SK-N-SH (cell line): ENCODE data around the gene MMP28. TPM values are rescaled to one million over a fixed set of nuclear protein-coding genes. Genes with fewer than 3 reads are reported as not detected.

Experiments used
- CTCF ChIA-PET: fragments of 300-600, 350-600 bp; formaldehyde crosslinking; extraction: SDS; loops from one replicate; lab custom pipeline; 2021; lab: Yijun Ruan, JAX
- POLR2A ChIA-PET: fragments of 350-600 bp; sonication (Branson Sonifier 250); formaldehyde crosslinking; extraction: SDS; loops from one replicate; lab custom pipeline; 2020; ENCODE audit warnings: antibody characterized with exemption, inconsistent platforms; lab: Yijun Ruan, JAX
- DNase-seq: peaks from one replicate; pipeline ENCODE4 v3.0.0; 2012
- H2AFZ ChIP-seq: fragments of 200-600 bp; sonication (generic); 2 replicates; pipeline ENCODE4 v1.8.1; 2016; ENCODE audit warnings: antibody characterized with exemption, mild to moderate bottlenecking, low read depth
- H3F3A ChIP-seq: fragments of 200-600 bp; sonication (generic); replicated peaks from 2 replicates; pipeline ENCODE3; 2016; ENCODE audit warnings: antibody characterized with exemption, mild to moderate bottlenecking; ENCODE audit not compliant: insufficient read depth
- H3K27ac ChIP-seq, 2 experiments: fragments of 200-500 bp in 1 of 2; fragments of 200-600 bp in 1 of 2; sonication (Bioruptor generic) in 1 of 2; sonication (generic), shearing (Covaris generic) in 1 of 2; 2 replicates each; pipeline versions ENCODE4 v1.5.1 to v1.6.1; 2014 to 2016; ENCODE audit warnings: low read depth in 2 of 2, inconsistent platforms in 1 of 2, low read length in 1 of 2, mild to moderate bottlenecking in 1 of 2, mixed read lengths in 1 of 2
- H3K27me3 ChIP-seq: fragments of 200-600 bp; sonication (generic), shearing (Covaris generic); 2 replicates; pipeline ENCODE4 v1.6.1; 2016; ENCODE audit warnings: mixed run types; ENCODE audit not compliant: insufficient read depth
- H3K36me3 ChIP-seq, 2 experiments: fragments of 200-500 bp in 1 of 2; fragments of 200-600 bp in 1 of 2; sonication (Bioruptor generic) in 1 of 2; sonication (generic) in 1 of 2; replicated peaks in 1 of 2; 2 replicates each; pipeline versions ENCODE3 to v1.5.1; 2014 to 2016; ENCODE audit warnings: low read length in 1 of 2, mild to moderate bottlenecking in 1 of 2; ENCODE audit not compliant: insufficient read depth in 2 of 2, control insufficient read depth in 1 of 2
- H3K4me1 ChIP-seq, 2 experiments: fragments of 200-500 bp in 1 of 2; fragments of 200-600 bp in 1 of 2; sonication (Bioruptor generic) in 1 of 2; sonication (generic), shearing (Covaris generic) in 1 of 2; 2 replicates each; pipeline versions ENCODE4 v1.5.1 to v1.6.1; 2014 to 2016; ENCODE audit warnings: low read depth in 1 of 2, low read length in 1 of 2, mixed run types in 1 of 2; ENCODE audit not compliant: insufficient read depth in 2 of 2, control insufficient read depth in 1 of 2
- H3K4me2 ChIP-seq: fragments of 200-600 bp; sonication (generic), shearing (Covaris generic); 2 replicates; pipeline ENCODE4 v1.6.1; 2017; ENCODE audit warnings: mixed run types
- H3K4me3 ChIP-seq, 2 experiments: fragments of 200-500 bp in 1 of 2; fragments of 200-600 bp in 1 of 2; sonication (Bioruptor generic) in 1 of 2; sonication (generic), shearing (Covaris generic) in 1 of 2; 2 replicates each; pipeline versions ENCODE4 v1.5.1 to v1.8.1; 2014 to 2016; ENCODE audit warnings: low read depth in 2 of 2, inconsistent platforms in 1 of 2, low read length in 1 of 2, mild to moderate bottlenecking in 1 of 2, mixed read lengths in 1 of 2, moderate library complexity in 1 of 2
- H3K79me2 ChIP-seq: fragments of 200-600 bp; sonication (generic); 2 replicates; pipeline ENCODE4 v1.8.1; 2017; ENCODE audit warnings: mild to moderate bottlenecking; ENCODE audit not compliant: insufficient read depth
- H3K9ac ChIP-seq: fragments of 200-600 bp; sonication (generic); 2 replicates; pipeline ENCODE4 v1.6.1; 2017; ENCODE audit warnings: mixed run types
- H3K9me2 ChIP-seq: fragments of 200-600 bp; sonication (generic); 2 replicates; pipeline ENCODE4 v1.6.1; 2017; ENCODE audit warnings: mixed run types
- H3K9me3 ChIP-seq: fragments of 200-600 bp; sonication (generic); 2 replicates; pipeline ENCODE4 v1.6.1; 2017; ENCODE audit warnings: mixed run types, mild to moderate bottlenecking, moderate library complexity
- H4K20me1 ChIP-seq: fragments of 200-600 bp; sonication (generic); 2 replicates; pipeline ENCODE4 v1.6.1; 2017; ENCODE audit warnings: mild to moderate bottlenecking, mixed run types; ENCODE audit not compliant: insufficient read depth
- ELF1 ChIP-seq: IDR thresholded peaks from 2 replicates; pipeline ENCODE4 v1.4.0; 2012
- GABPA ChIP-seq: IDR thresholded peaks from 2 replicates; pipeline ENCODE4 v1.4.0; 2012; ENCODE audit warnings: low read depth, mild to moderate bottlenecking
- RAD21 ChIP-seq: IDR thresholded peaks from 2 replicates; pipeline ENCODE4 v1.6.1; 2012; ENCODE audit warnings: mild to moderate bottlenecking, low read length
- RFX5 ChIP-seq: IDR thresholded peaks from 2 replicates; pipeline ENCODE4 v1.6.1; 2012; ENCODE audit warnings: mild to moderate bottlenecking, improper control_type of control experiment, low read length
- TCF12 ChIP-seq: IDR thresholded peaks from 2 replicates; pipeline ENCODE4 v1.4.0; 2012
- WGBS: methylation state at CpG from one replicate; pipeline ENCODE4 v1.1.6; 2017; ENCODE audit warnings: low lambda C conversion rate; 5-methylcytosine and 5-hydroxymethylcytosine counted together
- polyA plus RNA-seq, 3 experiments: library from polyadenylated mRNA; depleted of rRNA; stranded (reverse); fragments of >200 nt; gene quantifications; 2 replicates each; pipeline ENCODE4 v1.2.3, GENCODE V29; 2012
- TF ChIP-seq, protein P1 (sequence below): IDR thresholded peaks from 2 replicates; pipeline ENCODE4; 2012
- TF ChIP-seq, protein P2 (sequence below): IDR thresholded peaks from 2 replicates; pipeline ENCODE4 v1.4.0; 2012; ENCODE audit warnings: low read depth
- TF ChIP-seq, protein P3 (sequence below): fragments of 200-600 bp; sonication (generic); IDR thresholded peaks from 2 replicates; pipeline ENCODE4 v1.6.1; 2017; ENCODE audit warnings: antibody characterized with exemption, mild to moderate bottlenecking, moderate library complexity
- TF ChIP-seq, protein P4 (sequence below): fragments of 150-350 bp; IDR thresholded peaks from 2 replicates; pipeline ENCODE4 v1.6.1; 2017; ENCODE audit warnings: antibody characterized with exemption, low read length, low read depth, borderline replicate concordance

The MMP28 gene
- polyA plus RNA-seq, 1 of the 3 experiments (the other 2 are of a cell fraction): 0.33 TPM

DNA sequence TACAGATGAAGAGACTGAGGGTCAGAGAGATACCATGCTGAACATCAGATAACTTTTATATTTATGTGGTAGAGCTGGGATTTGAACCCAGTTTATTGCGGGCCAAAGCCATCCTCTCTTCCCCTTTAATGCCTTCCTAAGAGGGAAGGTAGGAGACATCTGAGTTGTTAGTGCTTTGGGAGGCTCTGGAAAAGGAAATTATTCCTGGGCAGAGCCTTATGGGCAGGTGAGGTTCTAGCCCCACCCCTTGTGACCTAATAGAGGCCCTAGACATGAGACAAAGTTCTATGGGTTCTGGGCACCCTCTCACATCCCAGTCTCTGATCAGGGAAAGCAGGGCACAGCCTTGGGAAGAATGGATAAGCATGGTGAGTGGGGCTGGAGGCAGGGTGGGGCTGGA lies 34.9 kb downstream of the MMP28 start, which contains the start of gene C17orf50:
Gene C17orf50 (plus strand): TSS at position 301 of the 400 bp plus-strand sequence. CDS start 55 bp downstream, at position 356.
- no peak within 1 kb of the TSS for H3K9ac ChIP-seq
- no peaks in the 10 kb centered on the region for H3K9me3 ChIP-seq
- no peak within 1 kb of the TSS for H2AFZ ChIP-seq
- H3K4me3 ChIP-seq: no peak within 1 kb of the TSS
- H3K4me2 ChIP-seq: no peak within 1 kb of the TSS
- no peak within 1 kb of the TSS for H3K27ac ChIP-seq
- TF ChIP-seq GABPA: no peak
- TF ChIP-seq TCF12: no peak
- TF ChIP-seq ELF1: no peak
- no peak for TF ChIP-seq RAD21
- TF ChIP-seq, protein P1, sequence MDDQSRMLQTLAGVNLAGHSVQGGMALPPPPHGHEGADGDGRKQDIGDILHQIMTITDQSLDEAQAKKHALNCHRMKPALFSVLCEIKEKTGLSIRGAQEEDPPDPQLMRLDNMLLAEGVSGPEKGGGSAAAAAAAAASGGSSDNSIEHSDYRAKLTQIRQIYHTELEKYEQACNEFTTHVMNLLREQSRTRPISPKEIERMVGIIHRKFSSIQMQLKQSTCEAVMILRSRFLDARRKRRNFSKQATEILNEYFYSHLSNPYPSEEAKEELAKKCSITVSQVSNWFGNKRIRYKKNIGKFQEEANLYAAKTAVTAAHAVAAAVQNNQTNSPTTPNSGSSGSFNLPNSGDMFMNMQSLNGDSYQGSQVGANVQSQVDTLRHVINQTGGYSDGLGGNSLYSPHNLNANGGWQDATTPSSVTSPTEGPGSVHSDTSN: no peak
- ChIA-PET CTCF (interaction anchor here (1.5 to 31.2 kb wide), 5 partner anchors 9 to 149 kb away, joined by 3 to 809 read pairs (median 8); partner anchors contain the start of genes GAS2L2 and TAF15), POLR2A (interaction anchor here (1.2 kb wide), 1 partner anchor 40 kb away, joined by 3 read pairs; no protein-coding TSS in a partner anchor)
- no peaks in the 10 kb centered on the region for H3K27me3 ChIP-seq
- no peaks in the 10 kb centered on the region for H3F3A ChIP-seq
- no peaks in the 10 kb centered on the region for H4K20me1 ChIP-seq
- WGBS: 71% methylated on average over 1 of the region's 1 CpG
- no peaks in the 10 kb centered on the region for H3K36me3 ChIP-seq
- no peaks in the 10 kb centered on the region for H3K79me2 ChIP-seq
- DNase-seq: no peak
- H3K4me1 ChIP-seq: peaks cover 0 to 12% of the 10 kb centered on the region in 2 experiments; a peak in 1 of 4 replicates
- no peaks in the 10 kb centered on the region for H3K9me2 ChIP-seq

DNA sequence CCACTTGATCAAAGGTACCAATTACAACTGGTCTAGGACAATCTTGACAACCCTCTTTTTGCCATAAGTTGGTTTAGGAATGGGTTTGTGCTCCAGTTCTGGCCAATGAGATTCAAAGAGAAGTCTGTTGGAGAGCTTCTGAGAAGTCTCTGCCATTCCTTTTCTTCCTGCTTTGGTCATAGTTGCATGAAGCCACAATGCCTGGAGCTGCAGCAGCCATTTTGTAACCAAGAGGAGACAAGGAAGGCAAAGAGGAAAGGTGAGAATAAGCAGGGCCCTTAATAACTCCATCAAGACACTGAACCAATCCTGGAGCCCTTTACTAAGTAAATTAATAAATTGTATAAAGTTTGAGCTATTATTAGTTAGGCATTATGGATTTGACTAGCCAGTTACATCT lies 38.2 kb downstream of the MMP28 start:
- H3K27ac ChIP-seq: no peak overlapping the region
- POLR2A ChIA-PET: no interaction called here
- no peak for TF ChIP-seq GABPA
- TF ChIP-seq, protein P2, sequence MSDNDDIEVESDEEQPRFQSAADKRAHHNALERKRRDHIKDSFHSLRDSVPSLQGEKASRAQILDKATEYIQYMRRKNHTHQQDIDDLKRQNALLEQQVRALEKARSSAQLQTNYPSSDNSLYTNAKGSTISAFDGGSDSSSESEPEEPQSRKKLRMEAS: no peak
- TF ChIP-seq RFX5: no peak
- TF ChIP-seq, protein P3, sequence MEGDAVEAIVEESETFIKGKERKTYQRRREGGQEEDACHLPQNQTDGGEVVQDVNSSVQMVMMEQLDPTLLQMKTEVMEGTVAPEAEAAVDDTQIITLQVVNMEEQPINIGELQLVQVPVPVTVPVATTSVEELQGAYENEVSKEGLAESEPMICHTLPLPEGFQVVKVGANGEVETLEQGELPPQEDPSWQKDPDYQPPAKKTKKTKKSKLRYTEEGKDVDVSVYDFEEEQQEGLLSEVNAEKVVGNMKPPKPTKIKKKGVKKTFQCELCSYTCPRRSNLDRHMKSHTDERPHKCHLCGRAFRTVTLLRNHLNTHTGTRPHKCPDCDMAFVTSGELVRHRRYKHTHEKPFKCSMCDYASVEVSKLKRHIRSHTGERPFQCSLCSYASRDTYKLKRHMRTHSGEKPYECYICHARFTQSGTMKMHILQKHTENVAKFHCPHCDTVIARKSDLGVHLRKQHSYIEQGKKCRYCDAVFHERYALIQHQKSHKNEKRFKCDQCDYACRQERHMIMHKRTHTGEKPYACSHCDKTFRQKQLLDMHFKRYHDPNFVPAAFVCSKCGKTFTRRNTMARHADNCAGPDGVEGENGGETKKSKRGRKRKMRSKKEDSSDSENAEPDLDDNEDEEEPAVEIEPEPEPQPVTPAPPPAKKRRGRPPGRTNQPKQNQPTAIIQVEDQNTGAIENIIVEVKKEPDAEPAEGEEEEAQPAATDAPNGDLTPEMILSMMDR: no peak
- no peak for TF ChIP-seq ELF1
- TF ChIP-seq, protein P4, sequence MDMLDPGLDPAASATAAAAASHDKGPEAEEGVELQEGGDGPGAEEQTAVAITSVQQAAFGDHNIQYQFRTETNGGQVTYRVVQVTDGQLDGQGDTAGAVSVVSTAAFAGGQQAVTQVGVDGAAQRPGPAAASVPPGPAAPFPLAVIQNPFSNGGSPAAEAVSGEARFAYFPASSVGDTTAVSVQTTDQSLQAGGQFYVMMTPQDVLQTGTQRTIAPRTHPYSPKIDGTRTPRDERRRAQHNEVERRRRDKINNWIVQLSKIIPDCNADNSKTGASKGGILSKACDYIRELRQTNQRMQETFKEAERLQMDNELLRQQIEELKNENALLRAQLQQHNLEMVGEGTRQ: no peak

More for the DNA sequence above, 38.2 kb downstream of the MMP28 start:
- Histone ChIP-seq H3K27me3 (no peaks in the 10 kb centered on the region), H4K20me1 (no peaks in the 10 kb centered on the region), H3K4me1 (peaks cover 0 to 10% of the 10 kb centered on the region in 2 experiments; a peak in 1 of 4 replicates), H3K4me3 (no peak overlapping the region), H3K4me2 (no peak overlapping the region), H2AFZ (no peak overlapping the region), H3K9ac (no peak overlapping the region), H3K9me3 (no peaks in the 10 kb centered on the region), H3F3A (no peaks in the 10 kb centered on the region), H3K36me3 (no peaks in the 10 kb centered on the region), H3K9me2 (no peaks in the 10 kb centered on the region), H3K79me2 (no peaks in the 10 kb centered on the region)
- DNase-seq: no peak
- CTCF ChIA-PET: interaction anchor here (1.0 to 31.2 kb wide), 4 partner anchors 6 to 145 kb away, joined by 3 to 809 read pairs (median 94); partner anchors contain the start of genes GAS2L2 and TAF15
